Uterus (tissue), 2 donors: ENCODE results near the gene TLE3.

Source experiments
- POLR2A ChIP-seq, 2 donors: fragments of 450-650 bp; IDR thresholded peaks; one replicate each; pipeline ENCODE4 v1.6.1; 2016; ENCODE audit warnings: antibody characterized with exemption in 2 of 2, mild to moderate bottlenecking in 1 of 2, moderate library complexity in 1 of 2
- TF ChIP-seq, protein P1 (sequence below), 4 experiments: fragments of 200-600 bp in 2 of 4; fragments of 450-650 bp in 2 of 4; sonication (generic) in 2 of 4; IDR thresholded peaks; one replicate each; pipeline ENCODE4 v1.5.1; 2016 to 2019; ENCODE audit warnings: antibody characterized with exemption in 4 of 4, mild to moderate bottlenecking in 2 of 4, moderate library complexity in 1 of 4

DNA sequence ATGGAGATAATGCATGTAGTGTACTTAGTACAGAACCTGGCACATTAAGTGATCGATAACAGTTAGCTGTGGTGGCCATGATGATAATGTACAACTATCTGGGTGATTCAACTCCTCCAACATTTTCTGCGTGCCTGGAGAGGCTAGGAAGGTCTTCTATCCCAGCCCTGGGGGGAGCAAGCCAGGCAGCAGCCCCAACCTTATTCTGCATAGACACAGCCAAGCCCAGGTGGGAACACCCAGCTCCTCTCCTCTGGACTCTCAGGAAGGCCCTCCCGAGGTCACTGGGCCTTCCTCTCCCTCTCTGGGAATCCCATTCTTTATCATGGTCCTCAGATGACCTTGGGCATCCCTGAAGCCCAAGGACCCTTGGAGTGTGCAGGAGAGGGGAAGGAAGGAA, 5.1 kb upstream of the TLE3 start:
- TF ChIP-seq, protein P1, sequence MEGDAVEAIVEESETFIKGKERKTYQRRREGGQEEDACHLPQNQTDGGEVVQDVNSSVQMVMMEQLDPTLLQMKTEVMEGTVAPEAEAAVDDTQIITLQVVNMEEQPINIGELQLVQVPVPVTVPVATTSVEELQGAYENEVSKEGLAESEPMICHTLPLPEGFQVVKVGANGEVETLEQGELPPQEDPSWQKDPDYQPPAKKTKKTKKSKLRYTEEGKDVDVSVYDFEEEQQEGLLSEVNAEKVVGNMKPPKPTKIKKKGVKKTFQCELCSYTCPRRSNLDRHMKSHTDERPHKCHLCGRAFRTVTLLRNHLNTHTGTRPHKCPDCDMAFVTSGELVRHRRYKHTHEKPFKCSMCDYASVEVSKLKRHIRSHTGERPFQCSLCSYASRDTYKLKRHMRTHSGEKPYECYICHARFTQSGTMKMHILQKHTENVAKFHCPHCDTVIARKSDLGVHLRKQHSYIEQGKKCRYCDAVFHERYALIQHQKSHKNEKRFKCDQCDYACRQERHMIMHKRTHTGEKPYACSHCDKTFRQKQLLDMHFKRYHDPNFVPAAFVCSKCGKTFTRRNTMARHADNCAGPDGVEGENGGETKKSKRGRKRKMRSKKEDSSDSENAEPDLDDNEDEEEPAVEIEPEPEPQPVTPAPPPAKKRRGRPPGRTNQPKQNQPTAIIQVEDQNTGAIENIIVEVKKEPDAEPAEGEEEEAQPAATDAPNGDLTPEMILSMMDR (IDR thresholded peaks at IDR 0.05) = no peak
- TF ChIP-seq POLR2A (IDR thresholded peaks at IDR 0.05) = no peak
